C4-2B (cell line): Measurements from ENCODE around the gene ZBTB21.

ENCODE experiments used
- CTCF ChIP-seq: fragments of 450-650 bp; conservative IDR thresholded peaks from 2 replicates; pipeline ENCODE4 v1.5.1; 2017; ENCODE audit warnings: mild to moderate bottlenecking
- ZFX ChIP-seq: fragments of 450-650 bp; IDR thresholded peaks from 2 replicates; pipeline ENCODE4 v1.6.1; 2017

GRCh38 chr21:42019101-42019605 lies 9.0 kb upstream of the ZBTB21 start:
- TF ChIP-seq CTCF (no peak), ZFX (no peak)
